SK-N-SH treated with all-trans-retinoic acid at 6 μM for 48 hours (cell line): ENCODE results near the gene INHBA.

Source experiments
- ATAC-seq: fragments of 200-7000 bp; cut with Tn5 transposase; 3 replicates; pipeline ENCODE4 v1.9.1; 2020; ENCODE audit warnings: mild to moderate bottlenecking, moderate library complexity
- BACH2 ChIP-seq: fragments of 250-450 bp; sonication (Bioruptor Pico); IDR thresholded peaks from 2 replicates; pipeline ENCODE4 v1.9.0; 2021; ENCODE audit warnings: mild to moderate bottlenecking, borderline replicate concordance
- CSDC2 ChIP-seq: fragments of 250-450 bp; sonication (Bioruptor Pico); IDR thresholded peaks from 2 replicates; pipeline ENCODE4 v1.5.0; 2020; ENCODE audit warnings: mild to moderate bottlenecking, moderate library complexity
- CSRNP3 ChIP-seq: fragments of 250-450 bp; sonication (Bioruptor Pico); IDR thresholded peaks from 2 replicates; pipeline ENCODE4 v1.5.1; 2021; ENCODE audit warnings: mild to moderate bottlenecking, moderate library complexity
- ESRRG ChIP-seq: fragments of 250-450 bp; sonication (Bioruptor Pico); IDR thresholded peaks from 2 replicates; pipeline ENCODE4 v1.6.1; 2021; ENCODE audit warnings: mild to moderate bottlenecking
- OSR1 ChIP-seq: fragments of 250-450 bp; sonication (Bioruptor Pico); IDR thresholded peaks from 2 replicates; pipeline ENCODE4 v1.8.0; 2022; ENCODE audit warnings: moderate library complexity, mild to moderate bottlenecking, inconsistent platforms
- PATZ1 ChIP-seq: fragments of 250-450 bp; sonication (Bioruptor Pico); IDR thresholded peaks from 2 replicates; pipeline ENCODE4 v1.8.0; 2020; ENCODE audit warnings: mild to moderate bottlenecking, moderate library complexity, borderline replicate concordance
- POU6F1 ChIP-seq: fragments of 250-450 bp; sonication (Bioruptor Pico); IDR thresholded peaks from 2 replicates; pipeline ENCODE4 v1.8.0; 2021; ENCODE audit warnings: low read depth, mild to moderate bottlenecking, moderate library complexity, borderline replicate concordance
- PPARA ChIP-seq: fragments of 250-450 bp; sonication (Bioruptor Pico); IDR thresholded peaks from 2 replicates; pipeline ENCODE4 v1.5.0; 2020; ENCODE audit warnings: mild to moderate bottlenecking, borderline replicate concordance
- RARB ChIP-seq: fragments of 250-450 bp; sonication (Bioruptor Pico); IDR thresholded peaks from 2 replicates; pipeline ENCODE4 v1.8.0; 2021; ENCODE audit warnings: mild to moderate bottlenecking, moderate library complexity
- SNAI2 ChIP-seq: fragments of 250-450 bp; sonication (Bioruptor Pico); IDR thresholded peaks from 2 replicates; pipeline ENCODE4 v1.5.0; 2020; ENCODE audit warnings: mild to moderate bottlenecking, moderate library complexity
- TCF4 ChIP-seq: fragments of 250-450 bp; sonication (Bioruptor Pico); IDR thresholded peaks from 2 replicates; pipeline ENCODE4 v1.8.0; 2021; ENCODE audit warnings: mild to moderate bottlenecking, moderate library complexity, borderline replicate concordance
- TOX ChIP-seq: fragments of 250-450 bp; sonication (Bioruptor Pico); IDR thresholded peaks from 2 replicates; pipeline ENCODE4 v1.8.0; 2021; ENCODE audit warnings: mild to moderate bottlenecking, moderate library complexity, borderline replicate concordance
- TSHZ2 ChIP-seq: fragments of 250-450 bp; sonication (Bioruptor Pico); IDR thresholded peaks from 2 replicates; pipeline ENCODE4 v1.5.0; 2020; ENCODE audit warnings: mild to moderate bottlenecking, moderate library complexity
- ZNF565 ChIP-seq: fragments of 450-650 bp; formaldehyde crosslinking; conservative IDR thresholded peaks from 2 replicates; pipeline ENCODE4 v1.5.0; 2020; ENCODE audit warnings: low read depth, mild to moderate bottlenecking, moderate library complexity
- ZNF8 ChIP-seq: fragments of 450-650 bp; formaldehyde crosslinking; IDR thresholded peaks from 2 replicates; pipeline ENCODE4 v1.5.0; 2020; ENCODE audit warnings: mild to moderate bottlenecking, moderate library complexity

Gene INHBA

GRCh38 chr7:41701068-41701941 is 1.6 kb downstream of the INHBA start:
- ATAC-seq, result no peak
- TF ChIP-seq RARB (CRISPR knock-in tag), result no peak
- no peak for TF ChIP-seq CSRNP3 (CRISPR knock-in tag)

- TF ChIP-seq CSRNP3 (CRISPR knock-in tag) (no peak), POU6F1 (CRISPR knock-in tag) (no peak), TSHZ2 (CRISPR knock-in tag) (no peak), PPARA (CRISPR knock-in tag) (no peak), TOX (CRISPR knock-in tag) (no peak), OSR1 (no peak), BACH2 (CRISPR knock-in tag) (no peak)
- ATAC-seq, result no peak
Measured at GRCh38 chr7:41700044-41700471, 2.8 kb downstream of the INHBA start.

- TF ChIP-seq TCF4 (CRISPR knock-in tag), result no peak
- no peak for TF ChIP-seq CSDC2
- no peak for TF ChIP-seq PATZ1 (CRISPR knock-in tag)
- TF ChIP-seq SNAI2 (CRISPR knock-in tag), result no peak
- TF ChIP-seq TOX (CRISPR knock-in tag), result no peak
- 0 out of 3 replicates have a peak, but pooled peaks have one; percentile 1 for ATAC-seq
Measured at GRCh38 chr7:41699516-41699915, 3.4 kb downstream of the INHBA start.

GRCh38 chr7:41698726-41699125 is 4.2 kb downstream of the INHBA start:
- TF ChIP-seq ZNF565 (no peak), POU6F1 (CRISPR knock-in tag) (no peak), TOX (CRISPR knock-in tag) (no peak), PPARA (CRISPR knock-in tag) (no peak), SNAI2 (CRISPR knock-in tag) (no peak), RARB (CRISPR knock-in tag) (no peak), OSR1 (no peak), BACH2 (CRISPR knock-in tag) (no peak), ZNF8 (no peak), ESRRG (CRISPR knock-in tag) (no peak)
- TF ChIP-seq, all 23 proteins: peak for 0
- ATAC-seq, result no peak
